Liver (tissue), 9 donors: ENCODE results near the gene PRCD. TPM values are rescaled to one million over a fixed set of nuclear protein-coding genes. Genes with fewer than 3 reads are reported as not detected.

Source experiments
- DNase-seq: peaks from one replicate; pipeline ENCODE4 v3.0.0-alpha.2; 2017; ENCODE audit warnings: low spot score
- H3K27ac ChIP-seq, 2 donors: one replicate each; pipeline ENCODE4 v1.7.0; 2013; ENCODE audit warnings: inconsistent platforms in 2 of 2, low read length in 2 of 2, control low read depth in 1 of 2, low read depth in 1 of 2, mild to moderate bottlenecking in 1 of 2
- H3K27me3 ChIP-seq, 4 donors: one replicate each; pipeline versions ENCODE4 v1.6.1 to v1.7.0; 2013; ENCODE audit warnings: low read length in 3 of 4, inconsistent platforms in 1 of 4, mild to moderate bottlenecking in 1 of 4, moderate library complexity in 1 of 4; ENCODE audit not compliant: control insufficient read depth in 4 of 4, insufficient read depth in 4 of 4
- H3K36me3 ChIP-seq, 4 donors: one replicate each; pipeline versions ENCODE4 v1.6.1 to v1.7.0; 2013; ENCODE audit warnings: low read length in 3 of 4, mild to moderate bottlenecking in 3 of 4, low read depth in 1 of 4, moderate library complexity in 1 of 4; ENCODE audit not compliant: control insufficient read depth in 4 of 4, insufficient read depth in 3 of 4
- H3K4me1 ChIP-seq, 4 donors: one replicate each; pipeline versions ENCODE4 v1.6.1 to v1.7.0; 2013; ENCODE audit warnings: low read length in 3 of 4, mild to moderate bottlenecking in 3 of 4, moderate library complexity in 1 of 4; ENCODE audit not compliant: control insufficient read depth in 4 of 4, insufficient read depth in 4 of 4
- H3K4me3 ChIP-seq, 3 donors: one replicate each; pipeline versions ENCODE4 v1.6.1 to v1.7.0; 2013; ENCODE audit warnings: low read length in 3 of 3, control low read depth in 1 of 3, low read depth in 1 of 3, mild to moderate bottlenecking in 1 of 3
- H3K9ac ChIP-seq, 2 donors: one replicate each; pipeline ENCODE4 v1.7.0; 2013; ENCODE audit warnings: low read length in 2 of 2, mild to moderate bottlenecking in 2 of 2, moderate library complexity in 2 of 2, control low read depth in 1 of 2, low read depth in 1 of 2
- H3K9me3 ChIP-seq, 4 donors: one replicate each; pipeline versions ENCODE4 v1.6.1 to v1.7.0; 2013; ENCODE audit warnings: low read length in 3 of 4; ENCODE audit not compliant: control insufficient read depth in 4 of 4
- ATF3 ChIP-seq: IDR thresholded peaks from 2 replicates; pipeline ENCODE4 v1.6.1; 2016; ENCODE audit warnings: antibody characterized with exemption
- CTCF ChIP-seq: fragments of 150-350 bp; IDR thresholded peaks from 2 replicates; pipeline ENCODE4 v1.5.1; 2017; ENCODE audit warnings: improper control_type of control experiment, low read depth, low read length; ENCODE audit not compliant: missing input control
- EGR1 ChIP-seq, 2 donors: IDR thresholded peaks; 2 replicates each; pipeline ENCODE4 v1.6.1; 2016 to 2018; ENCODE audit warnings: antibody characterized with exemption in 2 of 2, low read depth in 2 of 2
- FOXA1 ChIP-seq: IDR thresholded peaks from 2 replicates; pipeline ENCODE4 v1.6.1; 2016; ENCODE audit warnings: antibody characterized with exemption
- FOXA2 ChIP-seq: IDR thresholded peaks from 2 replicates; pipeline ENCODE4 v1.6.1; 2016; ENCODE audit warnings: antibody characterized with exemption
- GABPA ChIP-seq, 2 donors: IDR thresholded peaks in 1 of 2; conservative IDR thresholded peaks in 1 of 2; 2 replicates each; pipeline ENCODE4 v1.6.1; 2016; ENCODE audit warnings: antibody characterized with exemption in 2 of 2, mild to moderate bottlenecking in 1 of 2, moderate library complexity in 1 of 2
- HNF4A ChIP-seq, 2 donors: conservative IDR thresholded peaks; 2 replicates each; pipeline ENCODE4 v1.6.1; 2016; ENCODE audit warnings: antibody characterized with exemption in 2 of 2, mild to moderate bottlenecking in 2 of 2
- HNF4G ChIP-seq: IDR thresholded peaks from 2 replicates; pipeline ENCODE4 v1.6.1; 2016; ENCODE audit warnings: antibody characterized with exemption
- JUND ChIP-seq, 2 donors: IDR thresholded peaks; 2 replicates each; pipeline ENCODE4 v1.6.1; 2016; ENCODE audit warnings: antibody characterized with exemption in 2 of 2
- MAX ChIP-seq: IDR thresholded peaks from 2 replicates; pipeline ENCODE4 v1.6.1; 2016; ENCODE audit warnings: antibody characterized with exemption
- NR2F2 ChIP-seq: IDR thresholded peaks from 2 replicates; pipeline ENCODE4 v1.6.1; 2016; ENCODE audit warnings: antibody characterized with exemption
- RAD21 ChIP-seq, 2 donors: IDR thresholded peaks; 2 replicates each; pipeline ENCODE4 v1.6.1; 2016; ENCODE audit warnings: antibody characterized with exemption in 2 of 2, mild to moderate bottlenecking in 2 of 2
- RXRA ChIP-seq, 2 donors: IDR thresholded peaks; 2 replicates each; pipeline ENCODE4 v1.6.1; 2017 to 2018; ENCODE audit warnings: antibody characterized with exemption in 2 of 2, mild to moderate bottlenecking in 1 of 2
- SP1 ChIP-seq: IDR thresholded peaks from 2 replicates; pipeline ENCODE4 v1.6.1; 2018; ENCODE audit warnings: antibody characterized with exemption, mild to moderate bottlenecking
- TAF1 ChIP-seq: conservative IDR thresholded peaks from 2 replicates; pipeline ENCODE4 v1.6.1; 2016; ENCODE audit warnings: antibody characterized with exemption, mild to moderate bottlenecking
- YY1 ChIP-seq: IDR thresholded peaks from 2 replicates; pipeline ENCODE4 v1.6.1; 2016; ENCODE audit warnings: antibody characterized with exemption, mild to moderate bottlenecking
- ZBTB33 ChIP-seq: IDR thresholded peaks from 2 replicates; pipeline ENCODE4 v1.6.1; 2016; ENCODE audit warnings: antibody characterized with exemption
- WGBS: extraction: QIAGEN DNeasy Blood & Tissue Kit; methylation state at CpG from one replicate; pipeline ENCODE4 v1.1.7; 2013; 5-methylcytosine and 5-hydroxymethylcytosine counted together
- polyA plus RNA-seq, 2 donors: library from polyadenylated mRNA; stranded (reverse) in 1 of 2; unstranded in 1 of 2; fragments of 200-250 nt in 1 of 2; fragments of >200 nt in 1 of 2; fragmentation: Nextera tagmentation in 1 of 2; extraction: Ambion mirVana in 1 of 2; gene quantifications; one replicate each; pipeline versions ENCODE4 v1.2.1 to v1.2.3, GENCODE V29; 2013 to 2015
- total RNA-seq, 2 donors: library from RNA; depleted of rRNA; stranded (reverse); fragments of >200 nt; gene quantifications; one replicate each; pipeline ENCODE4 v1.2.3, GENCODE V29; 2014
- donor health status: healthy.
- donor health status: healthy.
- donor health status: healthy.
- donor health status: healthy.
- donor health status: healthy.

Gene PRCD
- total and polyA plus RNA-seq, 4 donors = 0.63 to 1.0 (median 0.75) TPM; not detected in 1

GRCh38 chr17:76575570-76575969, 35.7 kb downstream of the PRCD start:
- no peaks in the 10 kb centered on the region for H3K27me3 ChIP-seq
- no peaks in the 10 kb centered on the region for H3K9me3 ChIP-seq
- no peaks in the 10 kb centered on the region for H3K4me1 ChIP-seq
- WGBS = 86% methylated on average over 5 of the region's 5 CpGs
- TF ChIP-seq RXRA (IDR thresholded peaks at IDR 0.05) (no peak), NR2F2 (no peak), MAX (no peak), EGR1 (IDR thresholded peaks at IDR 0.05; ENCODE audit: low read depth in 2 of 2) (no peak), ZBTB33 (no peak), JUND (IDR thresholded peaks at IDR 0.05) (no peak), HNF4A (conservative IDR thresholded peaks at IDR 0.05) (no peak), CTCF (no peak), FOXA1 (no peak), RAD21 (IDR thresholded peaks at IDR 0.05) (no peak), TAF1 (no peak), SP1 (no peak), GABPA (IDR thresholded peaks at IDR 0.05 in 1 of 2, conservative IDR thresholded peaks at IDR 0.05 in 1 of 2) (no peak), FOXA2 (no peak), ATF3 (no peak)
- no peak overlapping the region for H3K9ac ChIP-seq
- no peak overlapping the region for H3K27ac ChIP-seq
- no peak overlapping the region for H3K4me3 ChIP-seq
- DNase-seq = no peak
- no peaks in the 10 kb centered on the region for H3K36me3 ChIP-seq

- Histone ChIP-seq H3K36me3 (no peaks in the 10 kb centered on the region), H3K9me3 (no peaks in the 10 kb centered on the region), H3K9ac (no peak overlapping the region), H3K27me3 (no peaks in the 10 kb centered on the region), H3K4me1 (no peaks in the 10 kb centered on the region), H3K27ac (no peak overlapping the region), H3K4me3 (no peak overlapping the region)
- DNase-seq = no peak
- 90% methylated on average over 9 of the region's 9 CpGs for WGBS
- TF ChIP-seq RXRA (IDR thresholded peaks at IDR 0.05) = no peak
- TF ChIP-seq TAF1 = no peak
- no peak for TF ChIP-seq SP1
- no peak for TF ChIP-seq ATF3
- TF ChIP-seq NR2F2 = no peak
- TF ChIP-seq RAD21 (IDR thresholded peaks at IDR 0.05) = no peak
- no peak for TF ChIP-seq FOXA1
- TF ChIP-seq JUND (IDR thresholded peaks at IDR 0.05) = no peak
- TF ChIP-seq FOXA2 = no peak
- TF ChIP-seq YY1 = no peak
- TF ChIP-seq HNF4G = no peak
- TF ChIP-seq EGR1 (IDR thresholded peaks at IDR 0.05; ENCODE audit: low read depth in 2 of 2) = no peak
Measured at GRCh38 chr17:76576189-76576588, 36.3 kb downstream of the PRCD start.
